SK-N-MC (cell line): ENCODE results near the gene POM121L2.
A peak's percentile ranks its signal among the peaks of the same experiment; 100 is the strongest.

Experiments
- DNase-seq: peaks from one replicate; pipeline ENCODE4 v3.0.0-alpha.2; 2011; ENCODE audit warnings: low read depth, low spot score
- H3K27ac ChIP-seq: fragments of 200-600 bp; sonication (generic); 2 replicates; pipeline ENCODE4 v1.5.1; 2016; ENCODE audit warnings: mixed run types
- H3K36me3 ChIP-seq: fragments of 200-600 bp; sonication (generic); 2 replicates; pipeline ENCODE4 v1.6.1; 2017; ENCODE audit warnings: antibody characterized with exemption, low read length, mixed read lengths; ENCODE audit not compliant: insufficient read depth
- H3K4me3 ChIP-seq: fragments of 200-600 bp; sonication (generic); 2 replicates; pipeline ENCODE4 v1.5.1; 2016
- H3K9ac ChIP-seq: fragments of 200-600 bp; sonication (generic); 2 replicates; pipeline ENCODE4 v1.8.0; 2017; ENCODE audit warnings: mixed run types, mixed read lengths; ENCODE audit not compliant: insufficient read length
- H3K9me3 ChIP-seq: fragments of 200-600 bp; sonication (generic); 2 replicates; pipeline ENCODE4 v1.6.1; 2017; ENCODE audit warnings: low read depth, mild to moderate bottlenecking, antibody characterized with exemption, low read length, moderate library complexity, mixed read lengths
- EZH2 ChIP-seq: fragments of 200-600 bp; sonication (generic); IDR thresholded peaks from one replicate; pipeline ENCODE4 v1.6.1; 2017; ENCODE audit warnings: antibody characterized with exemption
- FOXP2 ChIP-seq: optimal IDR thresholded peaks from 2 replicates; pipeline ENCODE3; 2011; ENCODE audit warnings: mild to moderate bottlenecking, moderate library complexity; ENCODE audit not compliant: insufficient read depth; ENCODE audit errors: extremely low read length, control extremely low read depth
- POLR2AphosphoS5 ChIP-seq: IDR thresholded peaks from 2 replicates; pipeline ENCODE4 v1.6.1; 2012; ENCODE audit warnings: mild to moderate bottlenecking, low read depth, low read length, borderline replicate concordance

The POM121L2 gene

GRCh38 chr6:27321370-27321769 lies 9.3 kb upstream of the POM121L2 start:
- no peak for TF ChIP-seq FOXP2
- no peak for TF ChIP-seq EZH2
- no peak for TF ChIP-seq POLR2AphosphoS5
- DNase-seq: no peak
- no peaks in the 10 kb centered on the region for H3K36me3 ChIP-seq

GRCh38 chr6:27318973-27319372 lies 6.9 kb upstream of the POM121L2 start:
- Histone ChIP-seq H3K27ac (no peak overlapping the region), H3K9me3 (no peaks in the 10 kb centered on the region), H3K36me3 (no peaks in the 10 kb centered on the region), H3K4me3 (no peak overlapping the region), H3K9ac (no peak overlapping the region)
- no peak for TF ChIP-seq FOXP2
- TF ChIP-seq EZH2: no peak
- TF ChIP-seq POLR2AphosphoS5: no peak
- DNase-seq: no peak

More at GRCh38 chr6:27321370-27321769, 9.3 kb upstream of the POM121L2 start:
- no peak overlapping the region for H3K9ac ChIP-seq
- H3K9me3 ChIP-seq: no peaks in the 10 kb centered on the region
- H3K4me3 ChIP-seq: no peak overlapping the region
- no peak overlapping the region for H3K27ac ChIP-seq

- DNase-seq: no peak
- Histone ChIP-seq H3K9me3 (no peaks in the 10 kb centered on the region), H3K36me3 (no peaks in the 10 kb centered on the region), H3K9ac (no peak overlapping the region), H3K4me3 (no peak overlapping the region), H3K27ac (no peak overlapping the region)
- TF ChIP-seq POLR2AphosphoS5 (no peak), FOXP2 (no peak), EZH2 (no peak)
Observed at GRCh38 chr6:27314046-27314445, 2.0 kb upstream of the POM121L2 start.

- Histone ChIP-seq H3K27ac (no peak overlapping the region), H3K9me3 (no peaks in the 10 kb centered on the region), H3K9ac (no peak overlapping the region), H3K4me3 (peak overlapping the region; percentile 94), H3K36me3 (no peaks in the 10 kb centered on the region)
- no peak for TF ChIP-seq FOXP2
- no peak for TF ChIP-seq EZH2
- no peak for TF ChIP-seq POLR2AphosphoS5
- DNase-seq: no peak
Observed at GRCh38 chr6:27312950-27313271, 838 bp upstream of the POM121L2 start.

- no peak overlapping the region for H3K27ac ChIP-seq
- no peak for TF ChIP-seq POLR2AphosphoS5
- no peak for TF ChIP-seq FOXP2
- no peak for TF ChIP-seq EZH2
- H3K9me3 ChIP-seq: no peaks in the 10 kb centered on the region
- no peak for DNase-seq
- peak overlapping the region; percentile 94; the same call in 1 of the 2 replicates for H3K4me3 ChIP-seq
- H3K36me3 ChIP-seq: no peaks in the 10 kb centered on the region
- H3K9ac ChIP-seq: no peak overlapping the region
Observed at GRCh38 chr6:27311806-27312145, 297 bp downstream of the POM121L2 start.

- H3K9ac ChIP-seq: no peak overlapping the region
- no peak overlapping the region for H3K4me3 ChIP-seq
- H3K9me3 ChIP-seq: no peaks in the 10 kb centered on the region
- H3K27ac ChIP-seq: no peak overlapping the region
- DNase-seq: no peak
- TF ChIP-seq POLR2AphosphoS5 (no peak), FOXP2 (no peak), EZH2 (no peak)
- H3K36me3 ChIP-seq: no peaks in the 10 kb centered on the region
Observed at GRCh38 chr6:27303613-27304272, 8.3 kb downstream of the POM121L2 start.

- H3K9ac ChIP-seq: no peak overlapping the region
- TF ChIP-seq FOXP2 (no peak), POLR2AphosphoS5 (no peak), EZH2 (no peak)
- no peaks in the 10 kb centered on the region for H3K36me3 ChIP-seq
- H3K9me3 ChIP-seq: no peaks in the 10 kb centered on the region
- peak overlapping the region; percentile 97 for H3K4me3 ChIP-seq
- H3K27ac ChIP-seq: no peak overlapping the region
- DNase-seq: no peak
Observed at GRCh38 chr6:27297857-27298730, 14.0 kb downstream of the POM121L2 start.

GRCh38 chr6:27297484-27297856 lies 14.6 kb downstream of the POM121L2 start:
- DNase-seq: no peak
- H3K9ac ChIP-seq: no peak overlapping the region
- H3K27ac ChIP-seq: no peak overlapping the region
- TF ChIP-seq EZH2 (no peak), FOXP2 (no peak)
- no peaks in the 10 kb centered on the region for H3K9me3 ChIP-seq
- H3K36me3 ChIP-seq: no peaks in the 10 kb centered on the region
- H3K4me3 ChIP-seq: peak overlapping the region; percentile 97

GRCh38 chr6:27296106-27296783 lies 15.8 kb downstream of the POM121L2 start:
- H3K9ac ChIP-seq: peak overlapping the region; percentile 78

More at GRCh38 chr6:27296106-27296783, 15.8 kb downstream of the POM121L2 start:
- TF ChIP-seq EZH2 (no peak), FOXP2 (no peak), POLR2AphosphoS5 (no peak)
- no peaks in the 10 kb centered on the region for H3K36me3 ChIP-seq
- no peak for DNase-seq
- peak overlapping the region; percentile 97 for H3K4me3 ChIP-seq
- H3K27ac ChIP-seq: 0 out of 2 replicates have a peak overlapping the region, but pooled peaks have one; percentile 20
- no peaks in the 10 kb centered on the region for H3K9me3 ChIP-seq
